Ramos (cell line): Measurements from ENCODE around the gene SGF29.
"Not testable (repeated sequence)": the region's sequence is repeated elsewhere in the genome, so short reads cannot be mapped to it uniquely, and the experiment has no call there.

Experiments
- in situ Hi-C: fragments of 300-500 bp; cut with MboI; formaldehyde crosslinking; loops from one replicate; pipeline ENCODE4 v1.14.3; 2022; ENCODE audit warnings: low sequenced_read_pairs; ENCODE audit not compliant: unreplicated experiment

Gene SGF29

GRCh38 chr16:28636093-28636823 lies 82.5 kb downstream of the SGF29 start:
- in situ Hi-C loops, result not testable (repeated sequence)

- in situ Hi-C loops, result not testable (repeated sequence)
These were observed 84.0 kb downstream of the SGF29 start, which contains the start of gene NPIPB8 for GRCh38 chr16:28637765-28638164. Gene NPIPB8, plus strand, starts transcription at chr16:28638065. Its CDS starts 296 bp downstream, at chr16:28638361.

- in situ Hi-C loops, result not testable (repeated sequence)
These were observed 84.6 kb downstream of the SGF29 start for GRCh38 chr16:28638359-28638758.

- in situ Hi-C loops, result not testable (repeated sequence)
These were observed 86.2 kb downstream of the SGF29 start for GRCh38 chr16:28639959-28640358.
